NK-92 treated with Interleukin-12 subunit alpha and Interleukin-12 subunit beta, amount 100 ng/mL, for 24 hours (cell line): ENCODE data around the gene GNAL.
"Not testable (repeated sequence)": the region's sequence is repeated elsewhere in the genome, so short reads cannot be mapped to it uniquely, and the experiment has no call there.

Source experiments
- DNase-seq: peaks from one replicate; lab custom pipeline; 2025; lab: John Stamatoyannopoulos, UW

GNAL gene

GRCh38 chr18:11688972-11689668 is at the start of gene GNAL:
GNAL (plus strand) TSS chr18:11689264; CDS start chr18:11689564, 300 bp downstream.
- DNase-seq, result no peak

DNA sequence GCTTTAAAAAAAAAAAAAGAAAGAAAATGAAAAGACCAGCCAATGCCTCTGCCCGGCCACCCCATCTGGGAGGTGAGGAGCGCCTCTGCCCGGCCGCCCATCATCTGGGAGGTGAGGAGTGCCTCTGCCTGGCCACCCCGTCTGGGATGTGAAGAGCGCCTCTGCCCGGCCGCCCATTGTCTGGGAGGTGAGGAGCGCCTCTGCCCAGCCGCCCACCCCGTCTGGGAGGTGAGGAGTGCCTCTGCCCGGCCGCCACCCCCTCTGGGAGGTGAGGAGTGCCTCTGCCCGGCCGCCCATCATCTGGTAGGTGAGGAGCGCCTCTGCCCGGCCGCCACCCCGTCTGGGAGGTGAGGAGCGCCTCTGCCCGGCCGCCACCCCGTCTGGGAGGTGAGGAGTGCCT is 41.8 kb upstream of the GNAL start:
- DNase-seq, result not testable (repeated sequence)

DNA sequence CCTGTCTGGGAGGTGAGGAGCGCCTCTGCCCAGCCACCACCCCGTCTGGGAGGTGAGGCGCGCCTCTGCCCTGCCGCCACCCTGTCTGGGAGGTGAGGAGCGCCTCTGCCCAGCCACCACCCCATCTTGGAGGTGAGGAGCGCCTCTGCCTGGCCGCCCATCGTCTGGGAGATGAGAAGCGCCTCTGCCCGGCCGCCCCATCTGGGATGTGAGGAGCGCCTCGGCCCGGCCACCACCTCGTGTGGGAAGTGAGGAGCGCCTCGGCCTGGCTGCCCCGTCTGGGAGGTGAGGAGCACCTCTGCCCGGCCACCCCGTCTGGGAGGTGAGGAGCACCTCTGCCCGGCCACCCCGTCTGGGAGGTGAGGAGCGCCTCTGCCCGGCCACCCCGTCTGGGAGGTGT is 41.3 kb upstream of the GNAL start:
- DNase-seq, result not testable (repeated sequence)

DNA sequence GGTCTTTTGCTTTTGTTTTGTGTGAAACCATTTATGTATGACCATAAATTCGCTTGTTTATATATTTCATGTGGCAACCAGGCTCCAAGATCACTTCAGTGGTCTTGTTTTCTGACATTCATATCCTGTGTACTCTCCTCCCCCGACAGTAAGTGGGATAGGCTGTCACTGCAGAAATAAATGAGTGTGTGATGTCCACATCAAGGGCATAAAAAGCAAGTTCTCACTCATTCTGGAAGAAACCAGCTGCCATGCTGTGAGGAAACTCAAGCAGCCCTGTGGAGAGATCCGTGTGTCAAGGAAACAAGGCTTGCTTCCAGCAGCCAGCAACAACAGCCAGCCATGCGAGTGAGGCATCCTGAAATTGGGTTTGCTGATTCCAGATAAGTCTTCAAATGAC is 39.2 kb upstream of the GNAL start:
- DNase-seq, result no peak

- no peak for DNase-seq
These were observed 37.2 kb upstream of the GNAL start for GRCh38 chr18:11651899-11652298.

GRCh38 chr18:11653521-11653920 is 35.5 kb upstream of the GNAL start:
- no peak for DNase-seq

GRCh38 chr18:11654736-11655605 is 34.1 kb upstream of the GNAL start:
- DNase-seq, result no peak

GRCh38 chr18:11655606-11655932 is 33.5 kb upstream of the GNAL start:
- DNase-seq, result no peak

DNA sequence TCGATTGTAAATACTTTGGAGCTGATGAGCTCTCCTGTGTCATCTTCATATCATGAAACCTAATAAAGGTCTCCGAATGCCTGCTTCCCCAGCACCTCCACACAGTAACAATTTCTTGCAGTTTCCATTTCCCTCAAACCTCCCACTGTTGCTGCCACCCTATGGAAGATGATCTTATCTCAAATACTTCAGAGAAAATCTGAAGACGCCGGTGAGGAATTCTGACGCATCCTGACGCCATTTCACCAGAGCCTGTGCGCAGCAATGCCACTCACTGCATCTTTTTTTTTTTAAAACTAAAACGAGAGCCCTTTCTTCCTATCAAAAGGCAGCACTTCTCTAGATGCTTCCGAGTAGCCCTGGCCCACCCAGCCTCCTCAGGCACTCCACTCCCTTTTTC is 31.9 kb upstream of the GNAL start:
- DNase-seq, result no peak

DNA sequence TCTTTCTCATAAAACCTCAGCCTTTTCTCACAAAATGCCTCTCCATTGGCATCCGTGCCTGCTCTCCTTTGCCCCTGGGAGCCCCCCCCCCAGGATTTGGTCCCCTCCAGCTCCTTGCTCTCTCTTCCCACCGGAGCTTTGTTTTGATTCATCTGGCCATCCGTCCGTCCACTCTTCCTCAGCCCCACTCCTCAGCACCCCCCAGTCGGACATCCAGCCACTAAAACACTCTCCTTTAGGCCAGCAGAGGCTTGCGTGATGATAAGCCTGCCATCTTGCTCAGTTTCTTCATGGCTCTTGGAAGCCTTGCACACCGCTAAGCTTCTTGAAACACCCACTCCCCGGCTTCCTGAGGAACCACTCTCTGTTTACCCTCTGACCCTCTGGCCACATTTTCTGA is 31.5 kb upstream of the GNAL start:
- no peak for DNase-seq

- no peak for DNase-seq
These were observed 31.0 kb upstream of the GNAL start for GRCh38 chr18:11658019-11658418.

- no peak for DNase-seq
These were observed 30.1 kb upstream of the GNAL start for GRCh38 chr18:11658989-11659388.

DNA sequence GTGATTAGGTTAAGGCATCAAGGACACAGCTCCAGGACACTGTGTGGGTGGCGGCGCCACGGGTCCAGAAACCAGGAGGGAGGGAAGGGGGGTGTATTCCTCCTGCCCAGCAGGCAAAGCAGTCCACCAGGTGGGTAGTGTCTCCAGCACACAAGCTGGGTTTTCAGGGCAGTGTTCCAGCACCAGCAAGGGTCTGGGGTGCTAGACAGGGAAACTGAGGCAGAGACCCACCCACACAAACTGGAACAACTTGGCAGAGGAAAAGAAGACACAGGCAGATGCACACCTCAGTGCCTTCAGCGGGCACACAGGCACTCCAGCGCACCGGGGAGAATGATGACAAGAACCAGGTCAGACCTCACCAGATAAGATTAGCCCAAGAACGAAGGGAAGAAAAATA is 28.4 kb upstream of the GNAL start:
- no peak for DNase-seq

- no peak for DNase-seq
These were observed 27.6 kb upstream of the GNAL start for GRCh38 chr18:11661430-11661829.

DNA sequence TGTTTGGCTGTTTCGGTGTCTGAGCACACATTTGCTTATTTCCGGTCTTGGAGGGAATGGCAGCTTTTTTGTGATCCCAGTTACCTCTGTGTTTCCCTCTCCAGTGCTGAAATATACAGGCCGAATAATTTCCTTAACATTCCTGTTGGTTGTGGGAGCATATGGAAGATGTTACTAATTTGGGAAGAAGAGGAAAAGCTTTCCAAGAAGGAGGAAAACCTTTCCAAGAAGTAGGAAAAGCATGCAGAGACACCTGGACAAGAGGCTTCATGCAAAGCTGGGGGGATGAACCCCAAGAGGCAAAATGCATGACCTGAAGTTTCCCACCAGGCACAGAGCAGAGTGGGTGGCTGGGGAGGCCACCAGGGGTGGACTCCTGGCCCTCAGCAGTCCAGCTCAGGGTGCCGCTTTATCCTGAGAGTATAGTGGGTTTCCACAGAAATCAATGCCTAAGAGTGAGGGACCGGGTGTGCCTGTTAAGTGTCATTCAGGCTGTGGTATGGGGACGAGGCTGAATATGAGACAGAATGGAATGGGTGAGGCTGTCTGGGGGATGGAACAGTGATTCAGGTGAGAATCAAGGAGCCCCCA is 25.5 kb upstream of the GNAL start:
- DNase-seq, result no peak

- no peak for DNase-seq
These were observed 24.8 kb upstream of the GNAL start for GRCh38 chr18:11664286-11664685.

DNA sequence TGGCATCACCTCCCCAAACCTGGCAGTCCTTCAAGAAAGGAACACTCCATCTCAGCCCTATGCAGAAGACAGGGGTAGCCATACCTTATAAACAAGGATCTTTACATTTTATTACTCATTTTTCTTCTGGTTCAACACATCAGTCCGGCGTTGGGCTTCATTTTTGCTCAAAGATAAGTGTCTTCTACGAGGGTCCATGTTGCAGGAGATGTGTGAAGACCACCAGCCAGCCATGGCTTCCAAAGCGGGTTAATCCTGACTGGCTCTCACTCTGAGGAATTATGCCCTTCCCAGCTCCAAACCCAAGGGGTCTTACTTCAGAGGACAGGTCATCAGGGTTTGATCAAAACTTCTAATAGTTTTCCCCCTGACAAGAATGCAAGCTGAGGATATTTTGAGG is 23.9 kb upstream of the GNAL start:
- DNase-seq, result no peak

- DNase-seq, result no peak
These were observed 23.5 kb upstream of the GNAL start for GRCh38 chr18:11665587-11665986.

GRCh38 chr18:11666176-11666575 is 22.9 kb upstream of the GNAL start:
- no peak for DNase-seq

DNA sequence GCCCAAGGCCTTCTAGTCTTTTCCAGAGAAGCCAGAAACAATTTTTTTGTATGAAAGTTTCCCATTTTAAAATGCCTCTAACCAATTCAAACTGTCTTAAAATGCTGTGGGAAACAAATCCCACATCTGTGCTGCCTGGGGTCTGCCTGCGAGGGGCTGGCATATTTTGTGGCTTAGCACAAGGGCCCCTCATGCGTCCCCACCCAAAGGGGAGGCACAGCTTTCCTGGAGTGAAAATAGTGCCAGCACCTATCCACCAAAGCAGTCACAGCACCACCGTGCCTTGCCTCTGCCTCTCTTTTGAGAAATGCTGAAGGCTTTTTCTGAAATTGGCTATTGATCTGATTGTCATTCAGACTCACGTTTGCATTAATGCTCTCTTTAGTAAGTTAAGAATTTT is 22.2 kb upstream of the GNAL start:
- DNase-seq, result no peak

- no peak for DNase-seq
These were observed 21.5 kb upstream of the GNAL start for GRCh38 chr18:11667578-11667977.

- DNase-seq, result no peak
These were observed 20.5 kb upstream of the GNAL start for GRCh38 chr18:11668441-11669169.
